ENCODE measurements around the gene CENPC. TPM values are rescaled to one million over a fixed set of nuclear protein-coding genes. Genes with fewer than 3 reads are reported as not detected.

CENPC gene
- polyA plus RNA-seq, 2 of the 4 experiments (the other 2 are of a cell fraction): 5.6 to 9.0 TPM

- ChIA-PET CTCF (no interaction called here), POLR2A (no interaction called here)
- no peak for FAIRE-seq
Measured at GRCh38 chr4:67468830-67469229, 76.5 kb downstream of the CENPC start.

GRCh38 chr4:67466751-67467150, 78.6 kb downstream of the CENPC start:
- FAIRE-seq: no peak
- no peak for TF ChIP-seq MYC (IDR thresholded peaks at IDR 0.05; ENCODE audit: borderline replicate concordance, low read length)
- no peak for TF ChIP-seq EHMT2 (IDR thresholded peaks at IDR 0.05; ENCODE audit: low read depth)
- no peak for TF ChIP-seq RAD21 (conservative IDR thresholded peaks at IDR 0.05 in 1 of 2, IDR thresholded peaks at IDR 0.05 in 1 of 2)
- TF ChIP-seq USF2 (IDR thresholded peaks at IDR 0.05): no peak
- TF ChIP-seq FOXS1 (CRISPR knock-in tag; IDR thresholded peaks at IDR 0.05): no peak
- TF ChIP-seq NPAS2 (CRISPR knock-in tag; IDR thresholded peaks at IDR 0.05; ENCODE audit: borderline replicate concordance): no peak
- no peak for TF ChIP-seq SMC3 (IDR thresholded peaks at IDR 0.05)
- H3K4me1 ChIP-seq: no peaks in the 10 kb centered on the region
- H3K4me2 ChIP-seq: no peak overlapping the region
- DNase-seq (ENCODE audit: low read depth in 1 of 2, low spot score in 1 of 2): no peak
- H3K9me3 ChIP-seq: no peaks in the 10 kb centered on the region
- CTCF ChIA-PET: no interaction called here
- no peak overlapping the region for H3K4me3 ChIP-seq
- POLR2A ChIA-PET: no interaction called here
- H3K27ac ChIP-seq: no peak overlapping the region
- 89% methylated on average over 3 of the region's 3 CpGs for WGBS (ENCODE audit: missing lambda C conversion rate)
- ATAC-seq: no peak

More at GRCh38 chr4:67468830-67469229, 76.5 kb downstream of the CENPC start:
- Histone ChIP-seq H3K4me3 (no peak overlapping the region), H3K9me3 (no peaks in the 10 kb centered on the region), H3K4me2 (no peak overlapping the region), H3K27ac (no peak overlapping the region), H3K4me1 (no peaks in the 10 kb centered on the region)
- DNase-seq (ENCODE audit: low read depth in 1 of 2, low spot score in 1 of 2) (no peak), ATAC-seq (no peak)
- TF ChIP-seq ZSCAN20 (CRISPR knock-in tag; IDR thresholded peaks at IDR 0.05) (no peak), MAZ (IDR thresholded peaks at IDR 0.05; ENCODE audit: borderline replicate concordance, low read depth, low read length) (no peak), TFCP2L1 (CRISPR knock-in tag; IDR thresholded peaks at IDR 0.05) (no peak), POLR2AphosphoS2 (conservative IDR thresholded peaks at IDR 0.05; ENCODE audit: low read length) (no peak), RCOR1 (IDR thresholded peaks at IDR 0.05; ENCODE audit: low read depth, low read length) (no peak), CEBPB (IDR thresholded peaks at IDR 0.05) (no peak), REST (IDR thresholded peaks at IDR 0.05) (no peak), GATA3 (IDR thresholded peaks at IDR 0.05; ENCODE audit: borderline replicate concordance) (no peak), MAX (IDR thresholded peaks at IDR 0.05) (no peak), HMGXB4 (CRISPR knock-in tag; IDR thresholded peaks at IDR 0.05; ENCODE audit: borderline replicate concordance) (no peak), SREBF2 (IDR thresholded peaks at IDR 0.05) (no peak), EHF (CRISPR knock-in tag; IDR thresholded peaks at IDR 0.05) (no peak)

- no peak overlapping the region for H3K27ac ChIP-seq
- DNase-seq (ENCODE audit: low read depth in 1 of 2, low spot score in 1 of 2): no peak
- FAIRE-seq: no peak
- H3K4me3 ChIP-seq: no peak overlapping the region
- peak in 1 of 2 experiments; percentile 24; a peak in 1 of 6 replicates for ATAC-seq
- no peak for TF ChIP-seq ZSCAN20 (CRISPR knock-in tag; IDR thresholded peaks at IDR 0.05)
- TF ChIP-seq SREBF2 (IDR thresholded peaks at IDR 0.05): no peak
- TF ChIP-seq CHD4 (IDR thresholded peaks at IDR 0.05; ENCODE audit: borderline replicate concordance): no peak
- TF ChIP-seq HES2 (IDR thresholded peaks at IDR 0.05): no peak
- no peak for TF ChIP-seq POLR2A (IDR thresholded peaks at IDR 0.05; ENCODE audit: low read length)
- TF ChIP-seq BCL3 (IDR thresholded peaks at IDR 0.05): no peak
- no peak for TF ChIP-seq HOXB5 (CRISPR knock-in tag; IDR thresholded peaks at IDR 0.05)
- no peak for TF ChIP-seq ZC3H11A (IDR thresholded peaks at IDR 0.05)
- ChIA-PET POLR2A (no interaction called here), CTCF (no interaction called here)
- no peak overlapping the region for H3K4me2 ChIP-seq
- H3K4me1 ChIP-seq: no peaks in the 10 kb centered on the region
- H3K9me3 ChIP-seq: no peaks in the 10 kb centered on the region
- 50% methylated on average over 2 of the region's 4 CpGs for WGBS (ENCODE audit: missing lambda C conversion rate)
Measured at GRCh38 chr4:67465763-67466052, 79.6 kb downstream of the CENPC start.

All from A549 (cell line).